SK-N-SH treated with all-trans-retinoic acid at 6 μM for 48 hours (cell line): ENCODE measurements around the gene RBM4.

ENCODE experiments used
- ARNTL ChIP-seq: fragments of 450-650 bp; formaldehyde crosslinking; IDR thresholded peaks from 2 replicates; pipeline ENCODE4 v1.5.0; 2020; ENCODE audit warnings: low read depth, mild to moderate bottlenecking, moderate library complexity, borderline replicate concordance
- ESRRG ChIP-seq: fragments of 250-450 bp; sonication (Bioruptor Pico); IDR thresholded peaks from 2 replicates; pipeline ENCODE4 v1.6.1; 2021; ENCODE audit warnings: mild to moderate bottlenecking
- GLIS3 ChIP-seq: fragments of 250-450 bp; sonication (Bioruptor Pico); IDR thresholded peaks from 2 replicates; pipeline ENCODE4 v1.5.0; 2020; ENCODE audit warnings: mild to moderate bottlenecking, moderate library complexity
- PPARA ChIP-seq: fragments of 250-450 bp; sonication (Bioruptor Pico); IDR thresholded peaks from 2 replicates; pipeline ENCODE4 v1.5.0; 2020; ENCODE audit warnings: mild to moderate bottlenecking, borderline replicate concordance
- RARB ChIP-seq: fragments of 250-450 bp; sonication (Bioruptor Pico); IDR thresholded peaks from 2 replicates; pipeline ENCODE4 v1.8.0; 2021; ENCODE audit warnings: mild to moderate bottlenecking, moderate library complexity
- TCF4 ChIP-seq: fragments of 250-450 bp; sonication (Bioruptor Pico); IDR thresholded peaks from 2 replicates; pipeline ENCODE4 v1.8.0; 2021; ENCODE audit warnings: mild to moderate bottlenecking, moderate library complexity, borderline replicate concordance
- ZFP30 ChIP-seq: fragments of 450-650 bp; formaldehyde crosslinking; IDR thresholded peaks from 2 replicates; pipeline ENCODE4 v1.5.0; 2022; ENCODE audit warnings: mild to moderate bottlenecking, moderate library complexity
- TF ChIP-seq, protein P1 (sequence below): fragments of 250-450 bp; sonication (Bioruptor Pico); IDR thresholded peaks from 2 replicates; pipeline ENCODE4 v1.8.0; 2020; ENCODE audit warnings: mild to moderate bottlenecking, moderate library complexity, borderline replicate concordance
- TF ChIP-seq, protein P2 (sequence below): fragments of 250-450 bp; sonication (Bioruptor Pico); IDR thresholded peaks from 2 replicates; pipeline ENCODE4 v1.5.0; 2020; ENCODE audit warnings: mild to moderate bottlenecking, moderate library complexity
- TF ChIP-seq, protein P3 (sequence below): fragments of 250-450 bp; sonication (Bioruptor Pico); IDR thresholded peaks from 2 replicates; pipeline ENCODE4 v1.5.1; 2020; ENCODE audit warnings: low read depth, mild to moderate bottlenecking, moderate library complexity
- TF ChIP-seq, protein P4 (sequence below): fragments of 250-450 bp; sonication (Bioruptor Pico); IDR thresholded peaks from 2 replicates; pipeline ENCODE4 v1.8.0; 2021; ENCODE audit warnings: low read depth, mild to moderate bottlenecking, moderate library complexity, borderline replicate concordance

DNA sequence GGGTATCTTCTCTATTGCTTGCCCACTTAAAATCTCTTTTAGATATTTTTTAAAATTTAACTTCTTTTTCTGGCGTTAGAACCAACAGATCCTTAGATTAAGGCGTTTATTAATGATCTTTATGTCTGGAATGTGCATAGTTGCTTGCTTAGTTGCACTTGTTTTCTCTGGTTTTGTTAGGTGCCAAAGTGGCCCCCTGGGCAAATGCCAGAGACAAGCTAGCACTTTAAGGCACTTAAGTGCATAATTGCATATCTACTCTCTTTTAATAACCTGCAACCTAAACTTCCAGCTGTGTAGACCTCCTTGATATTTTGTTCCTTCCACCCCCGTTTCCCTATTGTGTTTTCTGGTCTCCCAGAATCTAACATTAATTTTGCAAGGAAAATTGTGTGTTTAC lies 3.3 kb downstream of the RBM4 start:
- TF ChIP-seq GLIS3 (CRISPR knock-in tag) = no peak
- TF ChIP-seq PPARA (CRISPR knock-in tag) = no peak
- TF ChIP-seq ZFP30 = no peak
- TF ChIP-seq ARNTL (CRISPR knock-in tag) = no peak
- TF ChIP-seq, protein P1, sequence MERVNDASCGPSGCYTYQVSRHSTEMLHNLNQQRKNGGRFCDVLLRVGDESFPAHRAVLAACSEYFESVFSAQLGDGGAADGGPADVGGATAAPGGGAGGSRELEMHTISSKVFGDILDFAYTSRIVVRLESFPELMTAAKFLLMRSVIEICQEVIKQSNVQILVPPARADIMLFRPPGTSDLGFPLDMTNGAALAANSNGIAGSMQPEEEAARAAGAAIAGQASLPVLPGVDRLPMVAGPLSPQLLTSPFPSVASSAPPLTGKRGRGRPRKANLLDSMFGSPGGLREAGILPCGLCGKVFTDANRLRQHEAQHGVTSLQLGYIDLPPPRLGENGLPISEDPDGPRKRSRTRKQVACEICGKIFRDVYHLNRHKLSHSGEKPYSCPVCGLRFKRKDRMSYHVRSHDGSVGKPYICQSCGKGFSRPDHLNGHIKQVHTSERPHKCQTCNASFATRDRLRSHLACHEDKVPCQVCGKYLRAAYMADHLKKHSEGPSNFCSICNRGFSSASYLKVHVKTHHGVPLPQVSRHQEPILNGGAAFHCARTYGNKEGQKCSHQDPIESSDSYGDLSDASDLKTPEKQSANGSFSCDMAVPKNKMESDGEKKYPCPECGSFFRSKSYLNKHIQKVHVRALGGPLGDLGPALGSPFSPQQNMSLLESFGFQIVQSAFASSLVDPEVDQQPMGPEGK (CRISPR knock-in tag) = no peak
- TF ChIP-seq, protein P2, sequence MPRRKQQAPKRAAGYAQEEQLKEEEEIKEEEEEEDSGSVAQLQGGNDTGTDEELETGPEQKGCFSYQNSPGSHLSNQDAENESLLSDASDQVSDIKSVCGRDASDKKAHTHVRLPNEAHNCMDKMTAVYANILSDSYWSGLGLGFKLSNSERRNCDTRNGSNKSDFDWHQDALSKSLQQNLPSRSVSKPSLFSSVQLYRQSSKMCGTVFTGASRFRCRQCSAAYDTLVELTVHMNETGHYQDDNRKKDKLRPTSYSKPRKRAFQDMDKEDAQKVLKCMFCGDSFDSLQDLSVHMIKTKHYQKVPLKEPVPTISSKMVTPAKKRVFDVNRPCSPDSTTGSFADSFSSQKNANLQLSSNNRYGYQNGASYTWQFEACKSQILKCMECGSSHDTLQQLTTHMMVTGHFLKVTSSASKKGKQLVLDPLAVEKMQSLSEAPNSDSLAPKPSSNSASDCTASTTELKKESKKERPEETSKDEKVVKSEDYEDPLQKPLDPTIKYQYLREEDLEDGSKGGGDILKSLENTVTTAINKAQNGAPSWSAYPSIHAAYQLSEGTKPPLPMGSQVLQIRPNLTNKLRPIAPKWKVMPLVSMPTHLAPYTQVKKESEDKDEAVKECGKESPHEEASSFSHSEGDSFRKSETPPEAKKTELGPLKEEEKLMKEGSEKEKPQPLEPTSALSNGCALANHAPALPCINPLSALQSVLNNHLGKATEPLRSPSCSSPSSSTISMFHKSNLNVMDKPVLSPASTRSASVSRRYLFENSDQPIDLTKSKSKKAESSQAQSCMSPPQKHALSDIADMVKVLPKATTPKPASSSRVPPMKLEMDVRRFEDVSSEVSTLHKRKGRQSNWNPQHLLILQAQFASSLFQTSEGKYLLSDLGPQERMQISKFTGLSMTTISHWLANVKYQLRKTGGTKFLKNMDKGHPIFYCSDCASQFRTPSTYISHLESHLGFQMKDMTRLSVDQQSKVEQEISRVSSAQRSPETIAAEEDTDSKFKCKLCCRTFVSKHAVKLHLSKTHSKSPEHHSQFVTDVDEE (CRISPR knock-in tag) = no peak
- TF ChIP-seq TCF4 (CRISPR knock-in tag) = no peak
- TF ChIP-seq ESRRG (CRISPR knock-in tag) = no peak
- TF ChIP-seq, protein P3, sequence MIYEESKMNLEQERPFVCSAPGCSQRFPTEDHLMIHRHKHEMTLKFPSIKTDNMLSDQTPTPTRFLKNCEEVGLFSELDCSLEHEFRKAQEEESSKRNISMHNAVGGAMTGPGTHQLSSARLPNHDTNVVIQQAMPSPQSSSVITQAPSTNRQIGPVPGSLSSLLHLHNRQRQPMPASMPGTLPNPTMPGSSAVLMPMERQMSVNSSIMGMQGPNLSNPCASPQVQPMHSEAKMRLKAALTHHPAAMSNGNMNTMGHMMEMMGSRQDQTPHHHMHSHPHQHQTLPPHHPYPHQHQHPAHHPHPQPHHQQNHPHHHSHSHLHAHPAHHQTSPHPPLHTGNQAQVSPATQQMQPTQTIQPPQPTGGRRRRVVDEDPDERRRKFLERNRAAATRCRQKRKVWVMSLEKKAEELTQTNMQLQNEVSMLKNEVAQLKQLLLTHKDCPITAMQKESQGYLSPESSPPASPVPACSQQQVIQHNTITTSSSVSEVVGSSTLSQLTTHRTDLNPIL (CRISPR knock-in tag) = no peak
- TF ChIP-seq RARB (CRISPR knock-in tag) = no peak
- TF ChIP-seq, protein P4, sequence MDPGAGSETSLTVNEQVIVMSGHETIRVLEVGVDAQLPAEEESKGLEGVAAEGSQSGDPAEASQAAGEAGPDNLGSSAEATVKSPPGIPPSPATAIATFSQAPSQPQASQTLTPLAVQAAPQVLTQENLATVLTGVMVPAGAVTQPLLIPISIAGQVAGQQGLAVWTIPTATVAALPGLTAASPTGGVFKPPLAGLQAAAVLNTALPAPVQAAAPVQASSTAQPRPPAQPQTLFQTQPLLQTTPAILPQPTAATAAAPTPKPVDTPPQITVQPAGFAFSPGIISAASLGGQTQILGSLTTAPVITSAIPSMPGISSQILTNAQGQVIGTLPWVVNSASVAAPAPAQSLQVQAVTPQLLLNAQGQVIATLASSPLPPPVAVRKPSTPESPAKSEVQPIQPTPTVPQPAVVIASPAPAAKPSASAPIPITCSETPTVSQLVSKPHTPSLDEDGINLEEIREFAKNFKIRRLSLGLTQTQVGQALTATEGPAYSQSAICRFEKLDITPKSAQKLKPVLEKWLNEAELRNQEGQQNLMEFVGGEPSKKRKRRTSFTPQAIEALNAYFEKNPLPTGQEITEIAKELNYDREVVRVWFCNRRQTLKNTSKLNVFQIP (CRISPR knock-in tag) = no peak
